OCI-LY3 (cell line): Measurements from ENCODE around the gene SLC16A7.

Experiments used
- H2AFZ ChIP-seq: fragments of 200-600, 300-600 bp; shearing (Covaris generic); 2 replicates; pipeline ENCODE4 v1.6.0; 2014; ENCODE audit warnings: antibody characterized with exemption, low read depth, low read length
- H3K27ac ChIP-seq: fragments of 200-600, 300-600 bp; sonication (generic); 2 replicates; pipeline ENCODE4 v1.5.1; 2014; ENCODE audit warnings: mild to moderate bottlenecking, low read length, moderate library complexity, mixed read lengths
- H3K27me3 ChIP-seq: fragments of 200-600, 300-600 bp; sonication (generic); 2 replicates; pipeline ENCODE4 v1.6.1; 2014; ENCODE audit warnings: low read depth, low read length, mixed read lengths
- H3K36me3 ChIP-seq: fragments of 200-600, 300-600 bp; sonication (generic); replicated peaks from 2 replicates; pipeline ENCODE3; 2014; ENCODE audit warnings: low read depth, low read length, mixed read lengths
- H3K4me1 ChIP-seq: fragments of 300-600, 200-600 bp; sonication (generic); 2 replicates; pipeline ENCODE4 v1.6.1; 2014; ENCODE audit warnings: low read length, mixed read lengths
- H3K4me2 ChIP-seq: fragments of 200-600, 300-600 bp; sonication (generic); 2 replicates; pipeline ENCODE4 v1.6.1; 2014; ENCODE audit warnings: low read length, mixed read lengths
- H3K4me3 ChIP-seq: fragments of 300-600, 200-600 bp; sonication (generic); 2 replicates; pipeline ENCODE4 v1.5.1; 2014; ENCODE audit warnings: antibody characterized with exemption, mild to moderate bottlenecking, low read length, moderate library complexity
- H3K79me2 ChIP-seq: fragments of 300-600, 200-600 bp; shearing (Covaris generic); 2 replicates; pipeline ENCODE4 v1.6.1; 2014; ENCODE audit warnings: mild to moderate bottlenecking, low read length, mixed read lengths
- H3K9ac ChIP-seq: fragments of 300-600, 200-600 bp; shearing (Covaris generic); 2 replicates; pipeline ENCODE4 v1.6.0; 2014; ENCODE audit warnings: mild to moderate bottlenecking, low read length, moderate library complexity
- H3K9me3 ChIP-seq: fragments of 200-600, 300-600 bp; shearing (Covaris generic); 2 replicates; pipeline ENCODE4 v1.6.1; 2014; ENCODE audit warnings: low read length, mixed read lengths; ENCODE audit not compliant: insufficient read depth
- H4K20me1 ChIP-seq: fragments of 200-600, 300-600 bp; sonication (generic); 2 replicates; pipeline ENCODE4 v1.6.1; 2016; ENCODE audit warnings: low read length, mixed read lengths; ENCODE audit not compliant: insufficient read depth
- CTCF ChIP-seq: fragments of 200-600, 300-600 bp; sonication (generic); IDR thresholded peaks from 2 replicates; pipeline ENCODE4 v1.5.1; 2014; ENCODE audit warnings: antibody characterized with exemption, low read length, low read depth
- EZH2phosphoT487 ChIP-seq: fragments of 200-600 bp; shearing (Covaris generic); IDR thresholded peaks from 2 replicates; pipeline ENCODE4 v1.6.1; 2018; ENCODE audit warnings: antibody characterized with exemption, mixed run types, low read depth

The SLC16A7 gene

DNA sequence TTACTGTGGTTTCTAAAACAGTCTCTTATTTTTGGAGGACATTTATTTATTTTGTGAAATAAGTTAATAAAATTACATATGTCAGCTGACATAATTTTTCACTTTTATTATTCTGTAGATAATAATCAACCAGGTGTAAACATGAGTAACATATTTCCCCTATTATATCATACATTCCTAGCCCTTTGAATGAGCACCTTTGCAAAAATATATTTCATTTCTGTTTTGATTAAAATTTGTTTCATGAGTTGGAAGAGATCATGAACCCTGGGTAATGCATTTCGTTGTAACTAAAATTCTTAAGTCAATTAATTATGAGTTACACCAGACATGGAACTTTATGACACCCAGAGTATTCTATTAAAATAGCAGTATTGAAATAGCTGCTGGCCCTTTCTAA, 56.3 kb downstream of the SLC16A7 start:
- Histone ChIP-seq H2AFZ (no peak overlapping the region), H3K4me2 (no peak overlapping the region), H3K27ac (no peak overlapping the region), H3K9ac (no peak overlapping the region), H3K36me3 (peaks cover 6% of the 10 kb centered on the region), H3K27me3 (no peaks in the 10 kb centered on the region), H4K20me1 (no peaks in the 10 kb centered on the region), H3K9me3 (no peaks in the 10 kb centered on the region), H3K4me3 (no peak overlapping the region), H3K79me2 (no peaks in the 10 kb centered on the region), H3K4me1 (no peaks in the 10 kb centered on the region)
- TF ChIP-seq CTCF (no peak), EZH2phosphoT487 (no peak)

- no peak overlapping the region for H2AFZ ChIP-seq
- no peak overlapping the region for H3K4me2 ChIP-seq
- H3K9me3 ChIP-seq = no peaks in the 10 kb centered on the region
- peaks cover 6% of the 10 kb centered on the region for H3K36me3 ChIP-seq
- H3K4me3 ChIP-seq = no peak overlapping the region
- H3K9ac ChIP-seq = no peak overlapping the region
- no peaks in the 10 kb centered on the region for H4K20me1 ChIP-seq
- H3K4me1 ChIP-seq = no peaks in the 10 kb centered on the region
- no peaks in the 10 kb centered on the region for H3K79me2 ChIP-seq
- TF ChIP-seq EZH2phosphoT487 (no peak), CTCF (no peak)
- no peaks in the 10 kb centered on the region for H3K27me3 ChIP-seq
- no peak overlapping the region for H3K27ac ChIP-seq
Observed at GRCh38 chr12:59654061-59654460, 58.2 kb downstream of the SLC16A7 start.

DNA sequence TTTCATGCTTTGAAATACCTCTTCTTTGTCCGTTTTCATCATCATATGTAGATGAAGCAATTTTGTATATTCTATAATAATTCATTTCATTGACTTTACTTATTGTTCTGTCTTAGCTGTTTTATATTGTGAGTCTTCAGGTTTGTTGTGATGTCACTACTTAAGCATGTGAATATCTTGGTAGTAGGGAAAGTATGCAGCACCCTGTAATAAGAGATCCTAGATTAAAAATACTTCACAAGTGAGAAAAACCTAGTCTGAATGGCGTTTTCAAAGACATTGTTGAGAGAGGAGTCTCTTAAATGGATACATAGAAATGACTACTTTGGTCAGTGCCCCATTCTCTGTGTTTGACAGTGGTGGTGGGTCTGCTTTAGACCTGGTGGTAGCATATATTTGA, 61.4 kb downstream of the SLC16A7 start:
- no peak overlapping the region for H3K27ac ChIP-seq
- no peak overlapping the region for H3K9ac ChIP-seq
- H3K4me1 ChIP-seq = no peaks in the 10 kb centered on the region
- H3K36me3 ChIP-seq = peaks cover 6% of the 10 kb centered on the region
- no peaks in the 10 kb centered on the region for H3K27me3 ChIP-seq
- TF ChIP-seq EZH2phosphoT487 (no peak), CTCF (no peak)
- H3K9me3 ChIP-seq = no peaks in the 10 kb centered on the region
- no peaks in the 10 kb centered on the region for H4K20me1 ChIP-seq
- H2AFZ ChIP-seq = no peak overlapping the region
- H3K4me2 ChIP-seq = no peak overlapping the region
- H3K79me2 ChIP-seq = no peaks in the 10 kb centered on the region
- H3K4me3 ChIP-seq = no peak overlapping the region

- no peaks in the 10 kb centered on the region for H4K20me1 ChIP-seq
- H2AFZ ChIP-seq = no peak overlapping the region
- H3K27me3 ChIP-seq = no peaks in the 10 kb centered on the region
- H3K4me3 ChIP-seq = no peak overlapping the region
- H3K79me2 ChIP-seq = no peaks in the 10 kb centered on the region
- no peaks in the 10 kb centered on the region for H3K9me3 ChIP-seq
- no peak overlapping the region for H3K4me2 ChIP-seq
- peaks cover 6% of the 10 kb centered on the region for H3K36me3 ChIP-seq
- no peak for TF ChIP-seq EZH2phosphoT487
- H3K9ac ChIP-seq = no peak overlapping the region
- H3K27ac ChIP-seq = no peak overlapping the region
- H3K4me1 ChIP-seq = no peaks in the 10 kb centered on the region
Observed at GRCh38 chr12:59657711-59658110, 61.9 kb downstream of the SLC16A7 start.

DNA sequence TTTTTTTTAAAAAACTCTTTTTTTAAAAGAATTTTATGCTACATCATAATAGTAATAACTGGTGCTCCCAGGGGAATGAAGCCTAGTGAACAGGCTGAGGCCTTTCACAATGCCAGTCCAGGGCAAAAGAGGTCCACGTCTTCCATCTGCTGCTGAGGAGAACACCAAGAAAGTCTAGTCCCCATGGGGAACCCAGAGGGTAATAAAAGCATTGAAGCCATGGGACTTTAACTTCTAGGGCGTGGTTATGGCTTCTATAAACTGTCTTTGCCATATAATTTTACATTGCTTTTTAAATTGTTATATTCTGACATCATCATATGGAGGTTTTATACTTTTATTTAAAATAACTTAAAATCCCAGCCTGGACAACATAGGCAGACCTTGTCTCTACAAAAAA, 64.3 kb downstream of the SLC16A7 start:
- Histone ChIP-seq H3K36me3 (peaks cover 6% of the 10 kb centered on the region), H3K9ac (no peak overlapping the region), H3K4me1 (no peaks in the 10 kb centered on the region), H3K4me3 (no peak overlapping the region), H3K4me2 (no peak overlapping the region), H3K27ac (no peak overlapping the region), H2AFZ (no peak overlapping the region), H4K20me1 (no peaks in the 10 kb centered on the region), H3K27me3 (no peaks in the 10 kb centered on the region), H3K9me3 (no peaks in the 10 kb centered on the region), H3K79me2 (no peaks in the 10 kb centered on the region)
- TF ChIP-seq EZH2phosphoT487 = no peak
- TF ChIP-seq CTCF = no peak
